ENCODE measurements around the gene SPPL2A. TPM values are rescaled to one million over a fixed set of nuclear protein-coding genes. Genes with fewer than 3 reads are reported as not detected.

SPPL2A gene
- total and polyA plus RNA-seq, 10 of the 15 experiments (the other 5 are each of a cell fraction or from before 2014, with no cell fraction given), result 11.3 to 83.8 (median 44.0) TPM

DNA sequence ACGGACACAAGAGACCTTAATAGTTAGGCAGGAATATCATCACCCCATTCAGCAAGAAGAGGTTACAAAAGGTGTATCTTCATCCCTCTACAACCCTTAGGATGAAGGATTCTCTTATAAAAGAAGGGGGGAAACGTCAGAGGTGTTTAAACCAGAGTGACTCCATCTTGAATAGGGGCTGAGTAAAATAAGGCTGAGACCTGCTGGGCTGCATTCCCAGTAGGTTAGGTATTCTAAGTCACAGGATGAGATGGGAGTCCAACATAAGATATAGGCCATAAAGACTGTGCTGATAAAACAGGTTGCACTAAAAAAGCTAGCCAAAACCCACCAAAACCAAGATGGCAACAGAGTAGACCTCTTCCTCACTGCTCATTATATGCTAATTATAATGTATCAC is 95.4 kb downstream of the SPPL2A start:
- H3K27ac ChIP-seq (ENCODE audit: control insufficient read depth, insufficient read depth), result no peak overlapping the region
- H2AFZ ChIP-seq (ENCODE audit: control insufficient read depth, low read depth, low read length), result no peak overlapping the region
- no peak overlapping the region for H3K4me2 ChIP-seq (ENCODE audit: control insufficient read depth, insufficient read depth)
- no peaks in the 10 kb centered on the region for H3K9me3 ChIP-seq (replicated peaks; ENCODE audit: control insufficient read depth, insufficient read depth, low read length)
- no peak for TF ChIP-seq CBFB (IDR thresholded peaks at IDR 0.05; ENCODE audit: low read depth)
- TF ChIP-seq ZNF217 (IDR thresholded peaks at IDR 0.05), result no peak
- TF ChIP-seq RCOR1 (conservative IDR thresholded peaks at IDR 0.05; ENCODE audit: low read depth, low read length), result no peak
- TF ChIP-seq, protein P1, sequence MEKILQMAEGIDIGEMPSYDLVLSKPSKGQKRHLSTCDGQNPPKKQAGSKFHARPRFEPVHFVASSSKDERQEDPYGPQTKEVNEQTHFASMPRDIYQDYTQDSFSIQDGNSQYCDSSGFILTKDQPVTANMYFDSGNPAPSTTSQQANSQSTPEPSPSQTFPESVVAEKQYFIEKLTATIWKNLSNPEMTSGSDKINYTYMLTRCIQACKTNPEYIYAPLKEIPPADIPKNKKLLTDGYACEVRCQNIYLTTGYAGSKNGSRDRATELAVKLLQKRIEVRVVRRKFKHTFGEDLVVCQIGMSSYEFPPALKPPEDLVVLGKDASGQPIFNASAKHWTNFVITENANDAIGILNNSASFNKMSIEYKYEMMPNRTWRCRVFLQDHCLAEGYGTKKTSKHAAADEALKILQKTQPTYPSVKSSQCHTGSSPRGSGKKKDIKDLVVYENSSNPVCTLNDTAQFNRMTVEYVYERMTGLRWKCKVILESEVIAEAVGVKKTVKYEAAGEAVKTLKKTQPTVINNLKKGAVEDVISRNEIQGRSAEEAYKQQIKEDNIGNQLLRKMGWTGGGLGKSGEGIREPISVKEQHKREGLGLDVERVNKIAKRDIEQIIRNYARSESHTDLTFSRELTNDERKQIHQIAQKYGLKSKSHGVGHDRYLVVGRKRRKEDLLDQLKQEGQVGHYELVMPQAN (conservative IDR thresholded peaks at IDR 0.05), result no peak
- TF ChIP-seq BACH1 (IDR thresholded peaks at IDR 0.05; ENCODE audit: borderline replicate concordance), result no peak
- TF ChIP-seq, protein P2, sequence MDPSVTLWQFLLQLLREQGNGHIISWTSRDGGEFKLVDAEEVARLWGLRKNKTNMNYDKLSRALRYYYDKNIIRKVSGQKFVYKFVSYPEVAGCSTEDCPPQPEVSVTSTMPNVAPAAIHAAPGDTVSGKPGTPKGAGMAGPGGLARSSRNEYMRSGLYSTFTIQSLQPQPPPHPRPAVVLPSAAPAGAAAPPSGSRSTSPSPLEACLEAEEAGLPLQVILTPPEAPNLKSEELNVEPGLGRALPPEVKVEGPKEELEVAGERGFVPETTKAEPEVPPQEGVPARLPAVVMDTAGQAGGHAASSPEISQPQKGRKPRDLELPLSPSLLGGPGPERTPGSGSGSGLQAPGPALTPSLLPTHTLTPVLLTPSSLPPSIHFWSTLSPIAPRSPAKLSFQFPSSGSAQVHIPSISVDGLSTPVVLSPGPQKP (IDR thresholded peaks at IDR 0.05; ENCODE audit: low read depth, low read length), result no peak
- TF ChIP-seq MTA2 (IDR thresholded peaks at IDR 0.05; ENCODE audit: low read depth), result no peak
- no peak for TF ChIP-seq SUZ12 (IDR thresholded peaks at IDR 0.05; ENCODE audit: unreplicated experiment)
- no peak for TF ChIP-seq SIX5 (IDR thresholded peaks at IDR 0.05; ENCODE audit: low read depth, low read length, severe bottlenecking)
- no peak for TF ChIP-seq CHD4 (IDR thresholded peaks at IDR 0.05)
- TF ChIP-seq, protein P3, sequence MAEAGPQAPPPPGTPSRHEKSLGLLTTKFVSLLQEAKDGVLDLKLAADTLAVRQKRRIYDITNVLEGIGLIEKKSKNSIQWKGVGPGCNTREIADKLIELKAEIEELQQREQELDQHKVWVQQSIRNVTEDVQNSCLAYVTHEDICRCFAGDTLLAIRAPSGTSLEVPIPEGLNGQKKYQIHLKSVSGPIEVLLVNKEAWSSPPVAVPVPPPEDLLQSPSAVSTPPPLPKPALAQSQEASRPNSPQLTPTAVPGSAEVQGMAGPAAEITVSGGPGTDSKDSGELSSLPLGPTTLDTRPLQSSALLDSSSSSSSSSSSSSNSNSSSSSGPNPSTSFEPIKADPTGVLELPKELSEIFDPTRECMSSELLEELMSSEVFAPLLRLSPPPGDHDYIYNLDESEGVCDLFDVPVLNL (IDR thresholded peaks at IDR 0.05; ENCODE audit: low read depth, low read length), result no peak
- TF ChIP-seq, protein P4, sequence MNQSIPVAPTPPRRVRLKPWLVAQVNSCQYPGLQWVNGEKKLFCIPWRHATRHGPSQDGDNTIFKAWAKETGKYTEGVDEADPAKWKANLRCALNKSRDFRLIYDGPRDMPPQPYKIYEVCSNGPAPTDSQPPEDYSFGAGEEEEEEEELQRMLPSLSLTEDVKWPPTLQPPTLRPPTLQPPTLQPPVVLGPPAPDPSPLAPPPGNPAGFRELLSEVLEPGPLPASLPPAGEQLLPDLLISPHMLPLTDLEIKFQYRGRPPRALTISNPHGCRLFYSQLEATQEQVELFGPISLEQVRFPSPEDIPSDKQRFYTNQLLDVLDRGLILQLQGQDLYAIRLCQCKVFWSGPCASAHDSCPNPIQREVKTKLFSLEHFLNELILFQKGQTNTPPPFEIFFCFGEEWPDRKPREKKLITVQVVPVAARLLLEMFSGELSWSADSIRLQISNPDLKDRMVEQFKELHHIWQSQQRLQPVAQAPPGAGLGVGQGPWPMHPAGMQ (IDR thresholded peaks at IDR 0.05; ENCODE audit: borderline replicate concordance), result no peak
- TF ChIP-seq BCL11A (IDR thresholded peaks at IDR 0.05; ENCODE audit: low read depth, low read length), result no peak
- no peak for TF ChIP-seq TARDBP (IDR thresholded peaks at IDR 0.05; ENCODE audit: borderline replicate concordance)
- TF ChIP-seq NBN (IDR thresholded peaks at IDR 0.05), result no peak
- no peak for TF ChIP-seq SREBF2 (IDR thresholded peaks at IDR 0.05; ENCODE audit: low read length)
- POLR2A ChIA-PET, result no interaction called here
- SMC1A ChIA-PET (ENCODE audit: uncharacterized antibody, unreplicated experiment), result no interaction called here
- peaks cover 34% of the 10 kb centered on the region for H3K79me2 ChIP-seq (ENCODE audit: control insufficient read depth, insufficient read depth, low read length)
- H3K27me3 ChIP-seq (replicated peaks in 1 of 2; ENCODE audit: control insufficient read depth in 2 of 2, insufficient read depth in 2 of 2, low read length in 1 of 2), result no peaks in the 10 kb centered on the region
- H3K36me3 ChIP-seq (ENCODE audit: control insufficient read depth in 2 of 2, insufficient read depth in 2 of 2, low read length in 1 of 2), result peaks cover 0 to 11% of the 10 kb centered on the region in 2 experiments
- CTCF ChIA-PET, result interaction anchor here (1.2 kb wide), 1 partner anchor 296 kb away, joined by 3 read pairs; no protein-coding TSS in a partner anchor
- no peaks in the 10 kb centered on the region; the same call in 1 of the 2 replicates for H3K4me1 ChIP-seq (ENCODE audit: control insufficient read depth, insufficient read depth, low read length)
- in situ Hi-C loops (cut with MboI), result no loop called here
- RAD21 ChIA-PET (ENCODE audit: unreplicated experiment), result no interaction called here
- WGBS (ENCODE audit: insufficient coverage, insufficient replicate concordance, low lambda C conversion rate, missing lambda C conversion rate), result 50% methylated on average over 2 of the region's 2 CpGs
- no peak overlapping the region for H3K4me3 ChIP-seq
- DNase-seq (ENCODE audit: low read depth, low spot score) (no peak), ATAC-seq (no peak), FAIRE-seq (no peak)
- no peaks in the 10 kb centered on the region for H4K20me1 ChIP-seq (ENCODE audit: control insufficient read depth, insufficient read depth)
- intact Hi-C loops (cut with micrococcal nuclease; ENCODE audit: unreplicated experiment), result no loop called here
- H3K9ac ChIP-seq (ENCODE audit: control insufficient read depth, insufficient read depth, low read length), result no peak overlapping the region
- BruUV-seq (replicated peaks), result no TSS peak

Measured in GM12878 (cell line).